ENCODE results near the gene RWDD2A.
"Not testable (repeated sequence)": the region's sequence is repeated elsewhere in the genome, so short reads cannot be mapped to it uniquely, and the experiment has no call there.

The RWDD2A gene

GRCh38 chr6:83183082-83183828, 9.9 kb upstream of the RWDD2A start:
- Histone ChIP-seq H3K36me3 (replicated peaks) (peaks cover 69% of the 10 kb centered on the region), H3K9me3 (no peaks in the 10 kb centered on the region), H3K4me3 (no peak overlapping the region), H3K4me1 (peaks cover 7% of the 10 kb centered on the region), H3K27me3 (ENCODE audit: low read depth) (no peaks in the 10 kb centered on the region)
- DNase-seq (ENCODE audit: low spot score in 2 of 2) = no peak
- in situ Hi-C loops (cut with MboI; ENCODE audit: low sequenced_read_pairs) = no loop called here

- Histone ChIP-seq H3K27me3 (ENCODE audit: low read depth) (no peaks in the 10 kb centered on the region), H3K9me3 (no peaks in the 10 kb centered on the region), H3K4me1 (peaks cover 7% of the 10 kb centered on the region), H3K4me3 (no peak overlapping the region), H3K36me3 (replicated peaks) (peaks cover 72% of the 10 kb centered on the region)
- DNase-seq (ENCODE audit: low spot score in 2 of 2) = no peak
- in situ Hi-C loops (cut with MboI; ENCODE audit: low sequenced_read_pairs) = no loop called here
These were observed 8.1 kb upstream of the RWDD2A start for GRCh38 chr6:83185096-83185495.

GRCh38 chr6:83188501-83188900, 4.7 kb upstream of the RWDD2A start:
- peaks cover 53% of the 10 kb centered on the region for H3K36me3 ChIP-seq (replicated peaks)
- no peak overlapping the region for H3K4me3 ChIP-seq
- H3K4me1 ChIP-seq = peaks cover 6% of the 10 kb centered on the region; the same call in 1 of the 2 replicates
- in situ Hi-C loops (cut with MboI; ENCODE audit: low sequenced_read_pairs) = no loop called here
- H3K9me3 ChIP-seq = no peaks in the 10 kb centered on the region
- DNase-seq (ENCODE audit: low spot score in 2 of 2) = no peak
- H3K27me3 ChIP-seq (ENCODE audit: low read depth) = no peaks in the 10 kb centered on the region

- H3K36me3 ChIP-seq (replicated peaks) = peaks cover 39% of the 10 kb centered on the region
- in situ Hi-C loops (cut with MboI; ENCODE audit: low sequenced_read_pairs) = no loop called here
These were observed 2.5 kb upstream of the RWDD2A start for GRCh38 chr6:83190626-83191025.

GRCh38 chr6:83191974-83192373, 1.2 kb upstream of the RWDD2A start:
- DNase-seq (ENCODE audit: low spot score in 2 of 2); H3K9me3 ChIP-seq; H3K27me3 ChIP-seq (ENCODE audit: low read depth); in situ Hi-C loops (cut with MboI; ENCODE audit: low sequenced_read_pairs): not testable (repeated sequence)
- peak overlapping the region; percentile 91 for H3K4me3 ChIP-seq
- H3K4me1 ChIP-seq = peaks cover 12% of the 10 kb centered on the region
- peaks cover 37% of the 10 kb centered on the region for H3K36me3 ChIP-seq (replicated peaks)

More at GRCh38 chr6:83190626-83191025, 2.5 kb upstream of the RWDD2A start:
- DNase-seq (ENCODE audit: low spot score in 2 of 2) = no peak
- Histone ChIP-seq H3K4me3 (no peak overlapping the region), H3K9me3 (no peaks in the 10 kb centered on the region), H3K27me3 (ENCODE audit: low read depth) (no peaks in the 10 kb centered on the region), H3K4me1 (peaks cover 12% of the 10 kb centered on the region)

- H3K9me3 ChIP-seq = no peaks in the 10 kb centered on the region
- peaks cover 12% of the 10 kb centered on the region for H3K4me1 ChIP-seq
- no peaks in the 10 kb centered on the region for H3K27me3 ChIP-seq (ENCODE audit: low read depth)
- H3K4me3 ChIP-seq = peak overlapping the region; percentile 91
- H3K36me3 ChIP-seq (replicated peaks) = peaks cover 34% of the 10 kb centered on the region
- in situ Hi-C loops (cut with MboI; ENCODE audit: low sequenced_read_pairs) = no loop called here
- DNase-seq (ENCODE audit: low spot score in 2 of 2) = no peak
These were observed 701 bp upstream of the RWDD2A start for GRCh38 chr6:83192456-83192855.

- Histone ChIP-seq H3K27me3 (ENCODE audit: low read depth) (no peaks in the 10 kb centered on the region), H3K4me1 (peaks cover 12% of the 10 kb centered on the region), H3K36me3 (replicated peaks) (peaks cover 20% of the 10 kb centered on the region), H3K4me3 (peak overlapping the region; percentile 91), H3K9me3 (no peaks in the 10 kb centered on the region)
- DNase-seq (ENCODE audit: low spot score in 2 of 2) = peak; percentile 35 to 77
- in situ Hi-C loops (cut with MboI; ENCODE audit: low sequenced_read_pairs) = no loop called here
These were observed 800 bp downstream of the RWDD2A start for GRCh38 chr6:83193747-83194566.

- Histone ChIP-seq H3K36me3 (replicated peaks) (peaks cover 14% of the 10 kb centered on the region; the same call in 1 of the 2 replicates), H3K4me3 (no peak overlapping the region), H3K27me3 (ENCODE audit: low read depth) (no peaks in the 10 kb centered on the region), H3K4me1 (peaks cover 6% of the 10 kb centered on the region), H3K9me3 (no peaks in the 10 kb centered on the region)
- DNase-seq (ENCODE audit: low spot score in 2 of 2) = no peak
- in situ Hi-C loops (cut with MboI; ENCODE audit: low sequenced_read_pairs) = no loop called here
These were observed 5.5 kb downstream of the RWDD2A start for GRCh38 chr6:83198486-83199172.

GRCh38 chr6:83199173-83199862, 6.2 kb downstream of the RWDD2A start:
- H3K27me3 ChIP-seq (ENCODE audit: low read depth) = no peaks in the 10 kb centered on the region
- no peak for DNase-seq (ENCODE audit: low spot score in 2 of 2)
- peaks cover 14% of the 10 kb centered on the region; the same call in 1 of the 2 replicates for H3K36me3 ChIP-seq (replicated peaks)
- in situ Hi-C loops (cut with MboI; ENCODE audit: low sequenced_read_pairs) = no loop called here
- peaks cover 5% of the 10 kb centered on the region for H3K4me1 ChIP-seq
- H3K9me3 ChIP-seq = no peaks in the 10 kb centered on the region
- H3K4me3 ChIP-seq = no peak overlapping the region

GRCh38 chr6:83199863-83200225, 6.7 kb downstream of the RWDD2A start:
- H3K9me3 ChIP-seq = no peaks in the 10 kb centered on the region
- in situ Hi-C loops (cut with MboI; ENCODE audit: low sequenced_read_pairs) = no loop called here
- peaks cover 14% of the 10 kb centered on the region; the same call in 1 of the 2 replicates for H3K36me3 ChIP-seq (replicated peaks)
- no peak for DNase-seq (ENCODE audit: low spot score in 2 of 2)
- no peaks in the 10 kb centered on the region for H3K27me3 ChIP-seq (ENCODE audit: low read depth)
- no peaks in the 10 kb centered on the region; the same call in 1 of the 2 replicates for H3K4me1 ChIP-seq
- no peak overlapping the region for H3K4me3 ChIP-seq

GRCh38 chr6:83202031-83202430, 8.9 kb downstream of the RWDD2A start:
- in situ Hi-C loops (cut with MboI; ENCODE audit: low sequenced_read_pairs) = no loop called here
- H3K27me3 ChIP-seq (ENCODE audit: low read depth) = no peaks in the 10 kb centered on the region
- H3K4me1 ChIP-seq = no peaks in the 10 kb centered on the region
- H3K4me3 ChIP-seq = no peak overlapping the region
- DNase-seq (ENCODE audit: low spot score in 2 of 2) = no peak
- no peaks in the 10 kb centered on the region for H3K9me3 ChIP-seq
- 0 out of 2 replicates have a peak, but pooled peaks cover 2% of the 10 kb centered on the region for H3K36me3 ChIP-seq (replicated peaks)

- in situ Hi-C loops (cut with MboI; ENCODE audit: low sequenced_read_pairs) = no loop called here
These were observed 22.2 kb downstream of the RWDD2A start for GRCh38 chr6:83215131-83216047.

More at GRCh38 chr6:83215131-83216047, 22.2 kb downstream of the RWDD2A start:
- Histone ChIP-seq H3K27me3 (ENCODE audit: low read depth) (no peaks in the 10 kb centered on the region), H3K4me1 (no peaks in the 10 kb centered on the region), H3K9me3 (no peaks in the 10 kb centered on the region), H3K4me3 (no peak overlapping the region), H3K36me3 (replicated peaks) (peaks cover 4% of the 10 kb centered on the region; the same call in 1 of the 2 replicates)
- DNase-seq (ENCODE audit: low spot score in 2 of 2) = peak; percentile 73 to 77
